ENCODE data around the gene MALRD1.
A peak's percentile ranks its signal among the peaks of the same experiment; 100 is the strongest.

Gene MALRD1

GRCh38 chr10:19658622-19659233 lies 610.1 kb downstream of the MALRD1 start:
- no peak for DNase-seq

GRCh38 chr10:19659920-19660655 lies 611.5 kb downstream of the MALRD1 start:
- DNase-seq: no peak

GRCh38 chr10:19663344-19663743 lies 614.7 kb downstream of the MALRD1 start:
- no peak for DNase-seq

GRCh38 chr10:19668116-19668515 lies 619.5 kb downstream of the MALRD1 start:
- no peak for DNase-seq

- DNase-seq: no peak
Observed at GRCh38 chr10:19676063-19676462, 627.5 kb downstream of the MALRD1 start.

GRCh38 chr10:19683356-19683755 lies 634.8 kb downstream of the MALRD1 start:
- DNase-seq: no peak

- no peak for DNase-seq
Observed at GRCh38 chr10:19683960-19684359, 635.4 kb downstream of the MALRD1 start.

GRCh38 chr10:19688344-19688743 lies 639.7 kb downstream of the MALRD1 start:
- no peak for DNase-seq

GRCh38 chr10:19689231-19689630 lies 640.6 kb downstream of the MALRD1 start:
- no peak for DNase-seq

GRCh38 chr10:19699299-19699698 lies 650.7 kb downstream of the MALRD1 start:
- DNase-seq: no peak

GRCh38 chr10:19701427-19702052 lies 652.9 kb downstream of the MALRD1 start:
- DNase-seq: no peak

GRCh38 chr10:19702215-19702614 lies 653.6 kb downstream of the MALRD1 start:
- DNase-seq: no peak

- DNase-seq: no peak
Observed at GRCh38 chr10:19704544-19704943, 655.9 kb downstream of the MALRD1 start.

- no peak for DNase-seq
Observed at GRCh38 chr10:19705250-19705649, 656.6 kb downstream of the MALRD1 start.

- no peak for DNase-seq
Observed at GRCh38 chr10:19706904-19707303, 658.3 kb downstream of the MALRD1 start.

GRCh38 chr10:19707376-19707775 lies 658.8 kb downstream of the MALRD1 start:
- no peak for DNase-seq

GRCh38 chr10:19708031-19708430 lies 659.4 kb downstream of the MALRD1 start:
- no peak for DNase-seq

GRCh38 chr10:19710600-19710999 lies 662.0 kb downstream of the MALRD1 start:
- no peak for DNase-seq

GRCh38 chr10:19713159-19713558 lies 664.6 kb downstream of the MALRD1 start:
- no peak for DNase-seq

GRCh38 chr10:19713800-19714525 lies 665.4 kb downstream of the MALRD1 start:
- peak; percentile 9 for DNase-seq

GRCh38 chr10:19719284-19719683 lies 670.7 kb downstream of the MALRD1 start:
- no peak for DNase-seq

- no peak for DNase-seq
Observed at GRCh38 chr10:19724287-19724686, 675.7 kb downstream of the MALRD1 start.

- DNase-seq: no peak
Observed at GRCh38 chr10:19728376-19728775, 679.8 kb downstream of the MALRD1 start.

- no peak for DNase-seq
Observed at GRCh38 chr10:19728964-19729363, 680.4 kb downstream of the MALRD1 start.
